GM19023 (cell line): Measurements from ENCODE around the gene POU3F3.

ENCODE experiments used
- ATAC-seq: cut with Tn5 transposase; IDR thresholded peaks from one replicate; pipeline ENCODE4 v1.9.1; 2021; ENCODE audit warnings: mild to moderate bottlenecking, moderate library complexity; ENCODE audit not compliant: unreplicated experiment

POU3F3 gene

DNA sequence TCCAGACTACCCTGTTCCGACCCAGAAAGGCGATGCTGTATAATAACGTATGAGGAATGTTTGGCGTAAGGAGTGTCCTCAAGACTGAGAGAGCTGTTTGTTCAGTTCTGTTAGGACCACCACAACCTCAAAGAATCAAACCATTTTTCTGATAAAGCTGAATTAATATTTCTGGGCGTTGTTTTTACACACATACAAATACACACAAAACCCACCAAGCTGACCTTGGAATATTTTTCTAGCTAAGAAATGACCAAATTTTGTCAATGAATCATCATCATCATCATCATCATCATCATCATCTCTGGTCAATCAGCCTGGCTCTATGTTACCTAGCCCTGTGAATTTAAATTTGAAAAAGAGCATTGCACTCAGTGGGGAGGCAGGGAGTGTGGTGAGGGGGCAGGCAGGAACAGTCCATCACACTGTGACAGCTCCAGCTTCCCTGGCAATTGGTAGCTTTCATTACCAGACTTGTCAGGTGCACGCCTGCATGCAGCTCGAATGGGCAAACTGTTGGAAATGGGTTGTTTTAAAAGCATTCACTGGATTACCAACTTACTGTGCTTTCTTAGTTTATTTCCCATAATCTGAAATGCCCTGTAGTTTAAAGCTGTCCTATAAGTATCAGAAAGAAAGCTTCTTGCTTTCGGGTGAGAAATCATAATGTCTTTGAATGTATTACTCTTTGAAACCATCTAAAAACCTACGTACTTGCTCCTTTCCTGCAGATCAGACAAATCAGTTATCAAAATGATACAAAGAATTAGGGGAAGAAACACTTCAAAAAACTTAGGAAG is 6.9 kb upstream of the POU3F3 start:
- ATAC-seq, result no peak

- no peak for ATAC-seq
Measured at GRCh38 chr2:104847586-104848160, 6.2 kb upstream of the POU3F3 start.

DNA sequence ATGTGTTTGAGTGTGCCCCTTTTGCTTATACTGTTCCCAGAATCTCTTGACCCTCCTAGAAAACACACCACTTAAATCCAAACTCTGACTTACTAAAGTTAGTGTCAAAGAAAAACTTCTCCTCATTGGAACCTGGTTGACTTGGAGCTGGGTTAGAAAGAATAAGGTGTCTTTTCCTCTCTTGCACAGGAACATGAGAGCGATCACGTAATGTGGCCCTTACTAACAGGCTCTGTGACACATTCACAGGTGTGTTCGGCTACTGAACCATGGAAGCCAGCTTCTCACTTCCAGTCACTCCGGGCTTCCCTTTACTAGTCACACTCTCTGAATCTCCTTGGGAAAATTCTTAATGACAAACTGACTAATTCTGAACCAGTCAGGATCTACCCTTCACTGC is 5.4 kb upstream of the POU3F3 start:
- no peak for ATAC-seq

DNA sequence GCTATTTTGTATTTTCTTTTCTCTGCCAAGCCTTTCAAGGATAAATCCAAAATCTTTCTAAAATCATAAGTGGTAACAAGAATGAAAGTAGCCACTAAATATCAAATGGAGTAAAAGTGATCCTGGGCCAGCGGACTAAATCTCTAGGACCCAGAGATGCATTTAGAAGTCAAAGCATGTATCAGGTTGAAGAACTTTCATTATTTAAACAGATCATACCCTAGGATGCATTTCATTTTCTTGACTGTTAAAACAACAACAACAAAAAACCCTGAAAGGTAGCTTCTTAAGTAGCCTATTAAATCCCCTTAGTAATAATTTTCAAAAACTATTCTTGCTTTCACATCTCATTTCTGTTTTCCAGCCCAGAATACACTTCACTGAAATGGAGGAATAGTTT is 4.8 kb upstream of the POU3F3 start:
- ATAC-seq, result no peak

- ATAC-seq, result no peak
Measured at GRCh38 chr2:104849618-104850141, 4.2 kb upstream of the POU3F3 start.

- no peak for ATAC-seq
Measured at GRCh38 chr2:104850361-104851290, 3.3 kb upstream of the POU3F3 start.

DNA sequence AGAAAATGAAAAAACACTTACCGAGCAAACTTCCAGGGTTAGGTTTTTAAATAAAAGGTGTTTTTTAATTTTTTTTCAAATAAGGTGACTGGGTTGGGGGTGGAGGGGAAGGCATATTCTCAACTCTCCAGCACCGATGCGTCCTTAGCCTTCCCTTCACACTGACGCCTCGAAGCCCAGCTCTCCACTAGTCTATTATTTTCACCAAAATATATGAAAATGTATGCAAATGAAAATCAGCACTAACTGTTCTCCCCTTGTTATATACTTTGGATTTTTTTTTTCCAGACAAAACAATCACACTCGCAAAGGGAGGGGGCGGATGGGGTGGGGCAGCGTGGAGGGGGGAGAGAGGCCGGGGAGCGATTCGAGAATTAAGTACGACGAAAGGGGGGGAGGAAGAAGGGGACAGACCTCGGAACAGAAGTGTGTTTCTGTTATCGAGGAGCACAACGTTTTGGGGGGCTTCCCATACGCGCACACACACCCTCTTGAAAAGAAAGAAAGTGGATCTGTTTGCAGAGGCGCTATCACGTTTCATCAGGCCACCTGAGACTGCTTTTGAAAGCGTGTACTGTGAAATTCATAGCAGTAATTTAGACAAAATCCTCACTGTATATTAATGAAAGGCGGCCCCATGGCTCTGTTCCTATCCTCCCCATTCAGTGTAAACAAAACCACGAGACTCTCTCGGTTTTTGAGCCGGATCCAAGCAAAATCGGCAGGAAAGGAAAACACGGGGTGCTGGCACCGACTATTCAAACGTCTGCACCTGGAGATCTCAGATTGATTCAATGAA is 2.4 kb upstream of the POU3F3 start:
- no peak for ATAC-seq

DNA sequence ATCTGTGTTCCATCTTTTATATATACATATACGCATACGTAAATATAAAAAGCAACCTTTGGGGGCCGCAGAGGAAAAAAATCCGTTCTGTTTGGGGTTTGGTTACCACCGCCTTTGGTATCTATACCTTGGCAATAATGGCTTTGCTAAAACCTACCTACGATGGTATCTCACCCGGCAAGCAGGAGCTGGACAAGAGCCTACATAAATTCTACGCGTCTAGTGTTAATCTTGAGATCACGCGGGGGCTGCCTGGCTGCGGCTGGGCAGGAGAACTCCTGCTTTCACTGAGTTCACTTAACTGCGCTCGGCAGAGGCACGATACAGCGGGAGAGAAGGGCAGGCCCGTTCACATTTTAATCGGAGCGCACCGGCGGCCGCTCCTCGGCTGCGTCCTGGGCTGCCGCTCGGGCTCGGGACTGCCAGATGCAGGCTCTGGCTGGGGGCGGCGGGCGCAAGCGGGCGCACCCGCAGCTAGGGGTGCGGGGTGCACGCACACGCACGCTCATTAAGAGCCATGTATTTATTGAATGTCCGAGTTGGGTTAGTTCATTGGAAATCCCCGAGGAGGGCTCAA is 1.7 kb upstream of the POU3F3 start:
- ATAC-seq, result no peak

- ATAC-seq, result no peak
Measured at GRCh38 chr2:104854498-104855220, 744 bp downstream of the POU3F3 start.

GRCh38 chr2:104855221-104856085 is 1.5 kb downstream of the POU3F3 start:
- ATAC-seq, result no peak

GRCh38 chr2:104856086-104856972 is 2.4 kb downstream of the POU3F3 start:
- ATAC-seq, result no peak

GRCh38 chr2:104856973-104857261 is 3.0 kb downstream of the POU3F3 start:
- no peak for ATAC-seq

DNA sequence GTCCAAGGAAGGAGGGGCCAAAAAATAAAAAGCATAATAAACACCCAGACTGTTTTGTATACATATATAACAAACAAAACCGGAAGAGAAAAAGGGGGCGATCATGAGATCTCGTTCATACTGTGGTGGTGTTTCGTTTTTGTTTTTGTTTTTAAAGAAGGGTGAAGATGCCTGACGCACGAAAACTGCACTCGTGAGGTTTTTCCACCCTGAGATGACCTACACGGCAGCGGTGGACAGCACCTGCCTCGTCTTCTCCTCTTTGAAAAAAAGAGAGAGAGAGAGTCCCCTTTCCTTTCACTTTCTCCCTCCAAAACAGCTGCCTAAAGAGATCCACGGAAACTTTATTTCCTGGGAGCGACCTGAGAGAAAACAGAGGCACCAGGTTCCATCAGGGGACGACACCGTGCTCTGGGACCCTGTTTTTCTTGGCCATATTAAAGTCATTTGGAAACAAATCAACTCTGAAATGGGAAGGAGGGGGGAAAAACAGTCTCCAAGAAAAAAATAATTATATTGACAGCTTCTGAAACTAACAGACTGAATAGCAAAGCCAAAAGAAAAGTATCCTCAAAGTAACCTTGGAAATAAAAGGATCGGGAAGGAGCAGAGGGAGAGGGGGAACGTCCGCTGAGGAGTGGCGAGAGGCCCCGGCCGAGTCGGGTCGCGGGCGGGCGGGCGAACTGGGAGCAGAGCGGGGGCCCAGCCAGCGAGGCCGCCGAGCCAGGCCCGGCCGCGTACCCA is 3.5 kb downstream of the POU3F3 start:
- no peak for ATAC-seq

- ATAC-seq, result no peak
Measured at GRCh38 chr2:104858006-104858978, 4.4 kb downstream of the POU3F3 start.

GRCh38 chr2:104859291-104859765 is 5.4 kb downstream of the POU3F3 start:
- ATAC-seq, result no peak
